Measurements from ENCODE around the gene CTNNBIP1.

DNA sequence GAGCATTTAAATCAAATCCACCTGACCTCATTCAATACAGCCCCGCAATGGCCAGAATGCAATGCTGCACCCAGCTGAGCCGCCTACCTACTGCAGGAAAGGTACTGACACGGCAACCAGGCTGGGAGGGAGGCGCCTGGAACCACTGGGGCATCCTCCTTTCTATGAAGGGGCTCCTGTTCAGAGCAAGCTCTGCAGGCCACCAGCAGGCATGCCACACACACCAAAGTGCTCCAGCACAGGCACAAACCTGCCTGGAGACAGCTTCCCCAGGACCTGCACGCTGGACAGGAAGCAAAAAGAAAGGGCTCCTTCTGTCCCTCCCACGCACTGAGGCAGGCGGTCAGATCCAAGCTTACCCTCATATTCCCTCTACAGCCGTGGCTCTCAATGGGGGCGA lies 21.2 kb downstream of the CTNNBIP1 start:
- TF ChIP-seq ZNF274 (IDR thresholded peaks at IDR 0.05; ENCODE audit: low read depth, low read length) = no peak
- no peak for TF ChIP-seq YY1 (IDR thresholded peaks at IDR 0.05; ENCODE audit: insufficient read depth, insufficient read length)
